DND-41 (cell line): ENCODE results near the gene EMP1.

Experiments used
- EZH2 ChIP-seq: IDR thresholded peaks from 3 replicates; pipeline ENCODE4 v1.6.1; 2012; ENCODE audit warnings: borderline replicate concordance, low read depth, mild to moderate bottlenecking, moderate library complexity, low read length, inconsistent platforms; ENCODE audit not compliant: severe bottlenecking
- TF ChIP-seq, protein P1 (sequence below): IDR thresholded peaks from 2 replicates; pipeline ENCODE4 v1.5.1; 2012; ENCODE audit warnings: borderline replicate concordance, low read length, moderate library complexity, mild to moderate bottlenecking; ENCODE audit not compliant: poor library complexity, severe bottlenecking; ENCODE audit errors: extremely low read depth

DNA sequence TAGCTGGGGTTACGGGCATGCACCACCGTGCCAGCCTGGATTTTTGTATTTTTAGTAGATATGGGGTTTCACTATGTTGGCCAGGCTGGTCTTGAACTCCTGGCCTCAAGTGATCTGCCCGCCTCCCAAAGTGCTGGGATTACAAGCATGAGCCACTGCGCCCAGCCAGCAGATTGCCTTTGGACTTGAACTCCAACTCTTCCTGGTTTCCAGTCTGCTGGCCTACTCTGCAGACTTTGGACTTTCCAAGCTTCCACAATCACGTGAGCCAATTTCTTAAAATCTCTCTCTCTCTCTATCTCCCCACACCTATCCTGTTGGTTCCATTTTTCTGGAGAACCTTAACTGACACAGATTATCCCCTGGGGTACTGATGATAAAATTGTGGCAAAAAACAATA lies 55.0 kb downstream of the EMP1 start:
- TF ChIP-seq, protein P1, sequence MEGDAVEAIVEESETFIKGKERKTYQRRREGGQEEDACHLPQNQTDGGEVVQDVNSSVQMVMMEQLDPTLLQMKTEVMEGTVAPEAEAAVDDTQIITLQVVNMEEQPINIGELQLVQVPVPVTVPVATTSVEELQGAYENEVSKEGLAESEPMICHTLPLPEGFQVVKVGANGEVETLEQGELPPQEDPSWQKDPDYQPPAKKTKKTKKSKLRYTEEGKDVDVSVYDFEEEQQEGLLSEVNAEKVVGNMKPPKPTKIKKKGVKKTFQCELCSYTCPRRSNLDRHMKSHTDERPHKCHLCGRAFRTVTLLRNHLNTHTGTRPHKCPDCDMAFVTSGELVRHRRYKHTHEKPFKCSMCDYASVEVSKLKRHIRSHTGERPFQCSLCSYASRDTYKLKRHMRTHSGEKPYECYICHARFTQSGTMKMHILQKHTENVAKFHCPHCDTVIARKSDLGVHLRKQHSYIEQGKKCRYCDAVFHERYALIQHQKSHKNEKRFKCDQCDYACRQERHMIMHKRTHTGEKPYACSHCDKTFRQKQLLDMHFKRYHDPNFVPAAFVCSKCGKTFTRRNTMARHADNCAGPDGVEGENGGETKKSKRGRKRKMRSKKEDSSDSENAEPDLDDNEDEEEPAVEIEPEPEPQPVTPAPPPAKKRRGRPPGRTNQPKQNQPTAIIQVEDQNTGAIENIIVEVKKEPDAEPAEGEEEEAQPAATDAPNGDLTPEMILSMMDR: no peak
- no peak for TF ChIP-seq EZH2
